ENCODE data around the gene RAB3D. TPM values are rescaled to one million over a fixed set of nuclear protein-coding genes. Genes with fewer than 3 reads are reported as not detected.
A peak's percentile ranks its signal among the peaks of the same experiment; 100 is the strongest.

RAB3D gene
- total RNA-seq, 2 donors from 2014 or later, result 33.9 to 81.2 TPM

- H3K27ac ChIP-seq, result no peak overlapping the region
- 86% methylated on average over 4 of the region's 4 CpGs for WGBS
Measured at GRCh38 chr19:11295180-11295579, 44.3 kb downstream of the RAB3D start.

DNA sequence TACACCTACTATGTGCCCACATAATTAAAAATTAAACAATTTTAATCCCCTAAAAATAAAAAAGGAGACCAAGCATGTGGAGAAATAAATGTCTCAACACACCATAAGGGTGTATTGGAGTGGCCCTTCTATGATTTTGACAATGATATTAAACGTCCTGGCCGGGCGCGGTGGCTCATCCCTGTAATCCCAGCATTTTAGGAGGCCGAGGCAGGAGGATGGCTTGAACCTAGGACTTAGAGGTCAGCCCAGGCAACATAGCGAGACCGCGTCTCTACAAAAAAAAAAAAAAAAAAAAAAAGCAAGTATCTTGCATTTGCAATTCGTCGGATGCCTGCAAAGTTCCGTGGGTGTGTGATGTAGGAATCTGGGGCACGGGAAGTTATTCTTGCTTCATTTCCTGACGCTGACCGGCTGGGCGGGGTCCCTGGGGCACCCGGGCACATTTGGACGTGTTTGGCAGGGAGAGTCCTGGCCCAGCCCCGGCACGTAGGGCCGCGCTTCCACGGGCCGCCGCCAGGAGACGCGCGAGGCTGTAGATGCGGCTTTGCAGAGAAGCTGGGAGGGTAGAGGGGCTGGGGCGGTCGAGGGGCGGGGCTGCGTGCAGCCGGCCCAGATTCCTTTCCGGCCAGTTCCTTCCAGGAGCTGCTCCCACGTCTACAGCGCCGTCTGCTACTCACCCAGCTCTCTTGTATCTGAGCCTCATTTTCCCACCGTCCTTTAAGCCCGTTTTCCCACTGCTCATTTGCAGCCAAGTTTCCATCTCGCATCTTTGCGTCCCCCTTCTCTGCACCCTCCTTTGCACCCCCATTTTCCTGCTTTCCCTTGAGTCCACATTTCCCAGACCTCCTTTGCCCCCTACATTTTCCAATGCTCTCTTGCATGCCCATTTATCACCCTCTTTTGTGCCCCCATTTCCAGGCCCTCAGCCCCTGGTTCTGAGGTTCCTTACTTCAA is 45.7 kb downstream of the RAB3D start:
- H3K36me3 ChIP-seq, result no peaks in the 10 kb centered on the region
- TF ChIP-seq, protein P1, sequence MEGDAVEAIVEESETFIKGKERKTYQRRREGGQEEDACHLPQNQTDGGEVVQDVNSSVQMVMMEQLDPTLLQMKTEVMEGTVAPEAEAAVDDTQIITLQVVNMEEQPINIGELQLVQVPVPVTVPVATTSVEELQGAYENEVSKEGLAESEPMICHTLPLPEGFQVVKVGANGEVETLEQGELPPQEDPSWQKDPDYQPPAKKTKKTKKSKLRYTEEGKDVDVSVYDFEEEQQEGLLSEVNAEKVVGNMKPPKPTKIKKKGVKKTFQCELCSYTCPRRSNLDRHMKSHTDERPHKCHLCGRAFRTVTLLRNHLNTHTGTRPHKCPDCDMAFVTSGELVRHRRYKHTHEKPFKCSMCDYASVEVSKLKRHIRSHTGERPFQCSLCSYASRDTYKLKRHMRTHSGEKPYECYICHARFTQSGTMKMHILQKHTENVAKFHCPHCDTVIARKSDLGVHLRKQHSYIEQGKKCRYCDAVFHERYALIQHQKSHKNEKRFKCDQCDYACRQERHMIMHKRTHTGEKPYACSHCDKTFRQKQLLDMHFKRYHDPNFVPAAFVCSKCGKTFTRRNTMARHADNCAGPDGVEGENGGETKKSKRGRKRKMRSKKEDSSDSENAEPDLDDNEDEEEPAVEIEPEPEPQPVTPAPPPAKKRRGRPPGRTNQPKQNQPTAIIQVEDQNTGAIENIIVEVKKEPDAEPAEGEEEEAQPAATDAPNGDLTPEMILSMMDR (IDR thresholded peaks at IDR 0.05), result peak; percentile 90 to 99 (median 96)
- TF ChIP-seq POLR2A (IDR thresholded peaks at IDR 0.05) (peak; percentile 23), POLR2AphosphoS5 (IDR thresholded peaks at IDR 0.05) (peak; percentile 87)
- H3K27me3 ChIP-seq (replicated peaks; ENCODE audit: insufficient read depth), result no peaks in the 10 kb centered on the region
- DNase-seq (ENCODE audit: low spot score), result peak; percentile 93
- H3K9me3 ChIP-seq, result no peaks in the 10 kb centered on the region
- peak overlapping the region in 1 of 2 donors; percentile 33 for H3K27ac ChIP-seq
- intact Hi-C loops (cut with DNase I), result loop anchor here (2.0 to 10.0 kb wide), 4 partner anchors 83 to 291 kb away; partner anchors contain the start of gene ELAVL3
- WGBS, result 3% methylated on average over 41 of the region's 41 CpGs
- H3K4me1 ChIP-seq (replicated peaks), result no peaks in the 10 kb centered on the region
- H3K4me3 ChIP-seq, result no peak overlapping the region

More at GRCh38 chr19:11295180-11295579, 44.3 kb downstream of the RAB3D start:
- Histone ChIP-seq H3K27me3 (replicated peaks; ENCODE audit: insufficient read depth) (no peaks in the 10 kb centered on the region), H3K9me3 (no peaks in the 10 kb centered on the region), H3K36me3 (no peaks in the 10 kb centered on the region), H3K4me1 (replicated peaks) (no peaks in the 10 kb centered on the region), H3K4me3 (no peak overlapping the region)
- intact Hi-C loops (cut with DNase I), result loop anchor here (2.0 to 10.0 kb wide), 2 partner anchors 82 to 290 kb away; no protein-coding TSS in a partner anchor
- TF ChIP-seq, protein P1 (IDR thresholded peaks at IDR 0.05), result no peak
- no peak for TF ChIP-seq POLR2AphosphoS5 (IDR thresholded peaks at IDR 0.05)
- TF ChIP-seq POLR2A (IDR thresholded peaks at IDR 0.05), result no peak
- DNase-seq (ENCODE audit: low spot score), result no peak

DNA sequence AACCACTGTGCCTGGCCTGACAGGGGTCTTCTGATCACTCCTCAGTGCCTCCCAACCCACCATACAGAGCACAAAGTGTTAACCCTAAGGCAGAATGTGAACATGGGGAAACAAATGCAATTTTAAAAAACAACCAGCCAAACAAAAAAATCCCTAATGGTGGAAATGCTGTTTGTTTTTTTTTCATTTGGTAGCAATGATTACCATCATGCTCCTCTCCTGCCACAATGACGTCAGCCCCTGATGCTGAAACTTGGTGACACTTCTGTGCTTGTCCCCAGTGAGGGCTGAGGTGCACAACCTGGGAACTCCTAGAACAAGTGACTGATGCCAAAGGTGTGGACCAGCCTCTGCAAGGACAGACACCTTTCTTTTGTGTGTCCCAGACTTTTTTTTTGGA is 47.5 kb downstream of the RAB3D start:
- Histone ChIP-seq H3K27ac (no peak overlapping the region), H3K4me1 (replicated peaks) (no peaks in the 10 kb centered on the region), H3K27me3 (replicated peaks; ENCODE audit: insufficient read depth) (no peaks in the 10 kb centered on the region), H3K36me3 (no peaks in the 10 kb centered on the region), H3K4me3 (no peak overlapping the region), H3K9me3 (no peaks in the 10 kb centered on the region)
- no peak for DNase-seq (ENCODE audit: low spot score)
- TF ChIP-seq POLR2AphosphoS5 (IDR thresholded peaks at IDR 0.05), result no peak
- TF ChIP-seq POLR2A (IDR thresholded peaks at IDR 0.05), result no peak
- TF ChIP-seq, protein P1 (IDR thresholded peaks at IDR 0.05), result no peak
- intact Hi-C loops (cut with DNase I), result loop anchor here (5.0 to 10.0 kb wide), 3 partner anchors 155 to 293 kb away; partner anchors contain the start of gene ELAVL3
- 56% methylated on average over 1 of the region's 1 CpG for WGBS

DNA sequence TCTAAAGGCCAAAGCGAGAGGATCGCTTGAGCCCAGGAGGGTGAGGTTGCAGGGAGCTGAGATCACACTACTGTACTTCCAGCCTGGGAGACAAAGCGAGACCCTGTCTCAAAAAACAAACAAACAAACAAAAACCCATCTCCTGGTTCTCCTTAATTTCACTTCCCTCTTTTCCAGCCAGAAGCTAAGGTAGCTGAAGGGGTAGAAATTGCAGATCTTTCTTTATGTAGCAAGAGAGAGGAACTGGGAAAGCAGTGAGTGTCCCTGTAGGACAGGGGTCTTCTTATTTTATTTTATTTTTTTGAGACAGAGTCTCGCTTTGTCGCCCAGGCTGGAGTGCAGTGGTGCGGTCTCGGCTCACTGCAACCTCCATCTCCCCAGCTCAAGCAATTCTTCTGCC is 48.0 kb downstream of the RAB3D start:
- no peaks in the 10 kb centered on the region for H3K4me1 ChIP-seq (replicated peaks)
- TF ChIP-seq POLR2A (IDR thresholded peaks at IDR 0.05) (no peak), POLR2AphosphoS5 (IDR thresholded peaks at IDR 0.05) (no peak)
- TF ChIP-seq, protein P1 (IDR thresholded peaks at IDR 0.05), result no peak
- 94% methylated on average over 7 of the region's 7 CpGs for WGBS
- no peaks in the 10 kb centered on the region for H3K9me3 ChIP-seq
- H3K36me3 ChIP-seq, result no peaks in the 10 kb centered on the region
- no peaks in the 10 kb centered on the region for H3K27me3 ChIP-seq (replicated peaks; ENCODE audit: insufficient read depth)
- H3K4me3 ChIP-seq, result no peak overlapping the region
- DNase-seq (ENCODE audit: low spot score), result no peak
- H3K27ac ChIP-seq, result no peak overlapping the region
- intact Hi-C loops (cut with DNase I), result loop anchor here (5.0 to 10.0 kb wide), 3 partner anchors 156 to 293 kb away; partner anchors contain the start of gene ELAVL3
